K562 (cell line): Measurements from ENCODE around the gene CD164L2. TPM values are rescaled to one million over a fixed set of nuclear protein-coding genes. Genes with fewer than 3 reads are reported as not detected.

Experiments used
- CHAMP1 ChIP-seq: fragments of 450-650 bp; IDR thresholded peaks from 2 replicates; pipeline ENCODE4 v1.6.1; 2016; ENCODE audit warnings: mild to moderate bottlenecking
- COPS2 ChIP-seq: fragments of 450-650 bp; conservative IDR thresholded peaks from 2 replicates; pipeline ENCODE4 v1.6.1; 2016; ENCODE audit warnings: mild to moderate bottlenecking, moderate library complexity
- CUX1 ChIP-seq: fragments of 200-800 bp; sonication (Bioruptor generic); IDR thresholded peaks from 2 replicates; pipeline ENCODE4 v1.6.1; 2016; ENCODE audit warnings: missing genetic modification characterization, missing compliant biosample characterization
- E2F4 ChIP-seq: sonication (generic); formaldehyde crosslinking; IDR thresholded peaks from 2 replicates; pipeline ENCODE4 v1.8.0; 2022; ENCODE audit warnings: mild to moderate bottlenecking, low read depth, missing genetic modification reagents
- HINFP ChIP-seq: fragments of 450-650 bp; conservative IDR thresholded peaks from 2 replicates; pipeline ENCODE4 v1.6.1; 2016; ENCODE audit warnings: missing genetic modification characterization, low read depth, mild to moderate bottlenecking, control low read depth, missing compliant biosample characterization
- HMG20B ChIP-seq: fragments of 250-450 bp; sonication (Bioruptor Pico); IDR thresholded peaks from 2 replicates; pipeline ENCODE4 v1.5.0; 2021; ENCODE audit warnings: mild to moderate bottlenecking
- IRF1 ChIP-seq: sonication (generic); formaldehyde crosslinking; IDR thresholded peaks from 2 replicates; pipeline ENCODE4 v1.8.0; 2022; ENCODE audit warnings: missing genetic modification reagents, mild to moderate bottlenecking, borderline replicate concordance
- KDM5B ChIP-seq: fragments of 200-600 bp; sonication (generic); IDR thresholded peaks from 2 replicates; pipeline ENCODE4 v1.6.1; 2012; ENCODE audit warnings: low read depth, mild to moderate bottlenecking, moderate library complexity, low read length, control low read depth, inconsistent platforms; ENCODE audit not compliant: insufficient replicate concordance
- MECOM ChIP-seq: fragments of 250-450 bp; sonication (Bioruptor Pico); IDR thresholded peaks from 2 replicates; pipeline ENCODE4 v1.8.0; 2022; ENCODE audit warnings: inconsistent platforms
- NFE2 ChIP-seq: IDR thresholded peaks from 2 replicates; pipeline ENCODE4 v1.6.1; 2014; ENCODE audit warnings: antibody characterized with exemption, low read depth
- NFRKB ChIP-seq: fragments of 450-650 bp; IDR thresholded peaks from 2 replicates; pipeline ENCODE4 v1.6.1; 2016; ENCODE audit warnings: low read depth
- RAD51 ChIP-seq: fragments of 450-650 bp; IDR thresholded peaks from 2 replicates; pipeline ENCODE4 v1.7.1; 2016; ENCODE audit warnings: low read depth, mild to moderate bottlenecking, borderline replicate concordance
- SETDB1 ChIP-seq: IDR thresholded peaks from one replicate; pipeline ENCODE4 v1.6.1; 2012; ENCODE audit warnings: low read length, control low read depth, inconsistent platforms
- SMARCE1 ChIP-seq: fragments of 450-650 bp; IDR thresholded peaks from 2 replicates; pipeline ENCODE4 v1.7.1; 2016; ENCODE audit warnings: mild to moderate bottlenecking
- THAP7 ChIP-seq: fragments of 250-450 bp; sonication (Bioruptor Pico); IDR thresholded peaks from 2 replicates; pipeline ENCODE4 v1.5.0; 2021
- THRAP3 ChIP-seq: fragments of 450-650 bp; IDR thresholded peaks from 2 replicates; pipeline ENCODE4 v1.6.1; 2016; ENCODE audit warnings: mild to moderate bottlenecking, inconsistent platforms, borderline replicate concordance
- polyA plus RNA-seq, 8 experiments: library from polyadenylated mRNA; depleted of rRNA in 4 of 8; stranded (reverse) in 5 of 8; unstranded in 3 of 8; fragments of >200 nt; fragmentation: Nextera tagmentation in 2 of 8; fragmentation: Illumina TruSeq in 1 of 8; extraction: Ambion mirVana in 2 of 8; extraction: Trizol in 1 of 8; gene quantifications; 2 replicates each; pipeline versions ENCODE4 v1.2.1 to v1.2.3, GENCODE V29; 2011 to 2014; ENCODE audit warnings: inconsistent platforms in 1 of 8, missing spikeins in 1 of 8
- total RNA-seq, 7 experiments: library from RNA; depleted of rRNA in 6 of 7; stranded (reverse); fragments of >200 nt in 6 of 7; fragmentation: Illumina TruSeq in 2 of 7; extraction: Trizol in 2 of 7; gene quantifications; 2 replicates each; pipeline versions ENCODE4 v1.2.1 to v1.2.3, GENCODE V29; 2011 to 2021; ENCODE audit warnings: low replicate concordance in 1 of 7

Gene CD164L2
- total and polyA plus RNA-seq, 9 of the 15 experiments (the other 6 are each of a cell fraction or from before 2014, with no cell fraction given): 0.08 to 0.92 (median 0.38) TPM; not detected in 1

- TF ChIP-seq HINFP (no peak), CUX1 (no peak), E2F4 (no peak), NFRKB (no peak), NFE2 (no peak; the same call in 1 of the 2 replicates), KDM5B (peak; percentile 85), CHAMP1 (no peak), COPS2 (no peak), IRF1 (no peak), HMG20B (CRISPR knock-in tag) (no peak), SMARCE1 (no peak), SETDB1 (no peak), THAP7 (CRISPR knock-in tag) (no peak), MECOM (no peak), RAD51 (no peak), THRAP3 (no peak)
These were observed 16.5 kb downstream of the CD164L2 start, which contains the start of gene MAP3K6 (continued) for GRCh38 chr1:27366411-27367159.
